HG02970 (cell line): ENCODE results near the gene FGF6.

Experiments
- ATAC-seq: cut with Tn5 transposase; IDR thresholded peaks from one replicate; pipeline ENCODE4 v1.9.1; 2021; ENCODE audit warnings: mild to moderate bottlenecking, moderate library complexity, moderate number of reproducible peaks; ENCODE audit not compliant: unreplicated experiment, low FRiP score

FGF6 gene

GRCh38 chr12:4448371-4448940, 2.8 kb upstream of the FGF6 start:
- no peak for ATAC-seq

DNA sequence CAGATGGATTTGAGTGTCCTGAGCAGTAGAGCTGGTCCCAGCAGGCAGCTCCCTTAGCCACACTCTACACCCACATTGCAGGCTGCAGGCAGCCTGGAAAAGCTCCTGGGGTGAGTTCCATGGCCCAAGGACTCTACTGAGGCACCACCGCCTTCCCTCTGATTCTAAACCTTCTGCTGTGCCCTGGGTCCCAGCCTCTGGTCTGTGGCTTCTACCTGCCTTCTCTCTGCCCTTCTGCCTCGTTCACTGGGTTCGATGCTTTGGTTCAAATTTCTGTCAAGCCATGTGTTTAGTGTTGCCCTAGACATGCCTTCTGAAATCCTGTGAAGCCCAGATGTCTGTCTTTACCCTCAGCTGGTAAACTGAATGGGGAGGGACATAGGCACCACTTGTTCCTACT, 1.5 kb upstream of the FGF6 start:
- no peak for ATAC-seq

GRCh38 chr12:4446335-4446734, 720 bp upstream of the FGF6 start:
- ATAC-seq, result no peak

- ATAC-seq, result no peak
Measured at GRCh38 chr12:4444031-4444430, 1.6 kb downstream of the FGF6 start.

DNA sequence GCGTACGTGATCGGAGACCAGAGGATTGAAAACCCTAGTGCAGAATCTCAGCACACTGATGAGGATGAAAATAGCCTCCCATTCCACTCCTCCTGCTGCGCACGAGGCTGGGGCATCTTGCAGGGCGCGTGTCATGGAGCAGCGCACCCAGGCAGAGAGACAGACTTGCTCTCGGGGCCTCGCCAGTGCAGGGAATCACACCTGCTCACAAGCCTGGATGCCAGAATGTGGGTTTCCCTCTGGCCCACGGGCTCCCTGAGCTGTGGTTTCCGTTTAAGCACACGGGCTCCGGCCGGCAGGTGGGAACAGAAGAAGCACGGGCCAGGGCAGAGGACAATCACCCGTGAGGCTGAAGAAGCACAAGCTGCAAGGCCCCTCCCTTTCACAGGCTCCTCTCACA, 2.0 kb downstream of the FGF6 start:
- ATAC-seq, result no peak

DNA sequence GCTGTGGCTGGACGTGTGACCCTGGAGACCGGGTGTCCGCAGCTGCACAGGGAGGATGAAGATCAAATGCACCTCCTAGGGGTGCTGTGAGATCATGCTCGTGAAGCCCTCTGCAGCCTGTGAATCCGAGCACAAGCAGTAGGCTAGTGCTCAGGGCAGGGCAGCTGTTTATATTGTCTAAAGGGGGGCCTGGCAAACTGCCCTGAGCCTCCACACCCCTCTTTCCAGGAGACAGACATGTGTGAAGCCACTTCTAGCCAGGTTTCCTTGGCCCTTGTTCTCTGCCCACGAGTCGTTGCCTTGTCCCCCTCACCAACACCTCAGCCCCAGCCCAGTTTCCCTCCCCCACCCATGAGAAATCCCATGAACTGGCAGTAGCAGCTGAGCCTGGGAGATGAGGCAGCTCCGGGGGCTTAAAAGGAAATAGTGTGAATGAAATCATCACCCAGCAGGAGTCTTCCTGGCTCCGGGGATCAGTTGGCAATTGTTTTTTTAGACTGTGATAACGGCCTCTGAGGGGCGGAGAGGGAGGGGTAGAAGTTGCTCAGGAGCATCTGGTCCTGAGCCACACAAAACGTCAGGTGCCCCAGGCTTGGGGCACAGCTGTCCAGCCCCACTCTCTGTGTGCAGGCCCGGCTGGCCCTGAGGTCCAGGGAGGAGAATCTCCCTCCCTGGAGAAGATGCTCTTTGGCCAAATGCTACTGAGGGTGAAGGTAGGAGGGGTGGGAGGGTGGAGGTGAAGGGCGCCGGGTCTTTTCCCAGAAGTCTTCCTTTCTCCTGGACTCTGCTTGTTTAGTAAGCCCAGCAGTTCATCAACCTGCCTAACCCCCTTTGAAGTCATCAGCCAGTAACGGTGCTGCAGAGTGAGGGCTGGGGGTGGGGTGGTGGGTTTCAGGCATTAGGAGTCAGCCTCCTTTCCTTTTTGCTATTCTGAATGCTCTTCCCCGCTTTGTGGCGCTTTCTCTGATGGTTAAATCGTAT, 4.0 kb downstream of the FGF6 start:
- ATAC-seq, result no peak

GRCh38 chr12:4440187-4440941, 5.3 kb downstream of the FGF6 start:
- no peak for ATAC-seq

DNA sequence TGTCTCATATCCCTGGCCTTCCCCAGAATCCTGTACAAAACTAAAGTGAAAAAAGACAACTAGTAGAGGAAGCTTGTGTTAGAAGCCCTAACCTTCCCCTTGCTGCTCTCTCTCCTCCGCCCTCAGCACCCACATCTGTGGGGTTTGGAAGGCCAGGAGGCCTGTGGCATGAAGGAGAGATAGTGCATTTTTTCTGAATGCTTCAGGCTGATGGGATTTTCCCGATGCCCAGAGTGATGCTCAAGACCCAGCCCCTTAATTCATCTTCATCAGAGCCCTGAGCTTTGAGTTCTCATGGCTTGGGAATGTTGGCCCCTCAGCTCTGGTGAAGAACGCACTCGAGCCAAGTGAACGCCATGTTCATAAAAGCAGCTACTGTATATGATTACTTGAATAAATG, 5.9 kb downstream of the FGF6 start:
- ATAC-seq, result no peak

GRCh38 chr12:4438834-4439596, 6.6 kb downstream of the FGF6 start:
- no peak for ATAC-seq

DNA sequence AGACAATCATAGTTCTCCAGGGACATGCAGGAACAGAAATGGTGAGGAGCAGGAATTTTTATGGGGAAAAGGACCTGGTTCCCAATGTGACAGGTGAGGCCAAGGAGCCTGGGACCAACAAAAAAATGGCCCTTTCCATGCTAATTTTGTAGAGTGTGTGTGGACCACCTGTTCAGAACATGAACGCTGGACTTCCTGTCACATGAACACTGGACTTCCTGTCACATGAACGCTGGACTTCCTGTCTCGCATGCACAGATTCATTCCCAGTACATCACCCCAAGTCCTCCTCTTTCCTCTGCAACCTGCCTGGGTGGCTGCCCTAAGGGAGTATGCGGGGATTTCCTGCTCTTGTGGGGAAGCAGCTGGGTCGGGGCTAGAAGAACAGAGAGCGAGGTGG, 10.1 kb downstream of the FGF6 start:
- no peak for ATAC-seq

DNA sequence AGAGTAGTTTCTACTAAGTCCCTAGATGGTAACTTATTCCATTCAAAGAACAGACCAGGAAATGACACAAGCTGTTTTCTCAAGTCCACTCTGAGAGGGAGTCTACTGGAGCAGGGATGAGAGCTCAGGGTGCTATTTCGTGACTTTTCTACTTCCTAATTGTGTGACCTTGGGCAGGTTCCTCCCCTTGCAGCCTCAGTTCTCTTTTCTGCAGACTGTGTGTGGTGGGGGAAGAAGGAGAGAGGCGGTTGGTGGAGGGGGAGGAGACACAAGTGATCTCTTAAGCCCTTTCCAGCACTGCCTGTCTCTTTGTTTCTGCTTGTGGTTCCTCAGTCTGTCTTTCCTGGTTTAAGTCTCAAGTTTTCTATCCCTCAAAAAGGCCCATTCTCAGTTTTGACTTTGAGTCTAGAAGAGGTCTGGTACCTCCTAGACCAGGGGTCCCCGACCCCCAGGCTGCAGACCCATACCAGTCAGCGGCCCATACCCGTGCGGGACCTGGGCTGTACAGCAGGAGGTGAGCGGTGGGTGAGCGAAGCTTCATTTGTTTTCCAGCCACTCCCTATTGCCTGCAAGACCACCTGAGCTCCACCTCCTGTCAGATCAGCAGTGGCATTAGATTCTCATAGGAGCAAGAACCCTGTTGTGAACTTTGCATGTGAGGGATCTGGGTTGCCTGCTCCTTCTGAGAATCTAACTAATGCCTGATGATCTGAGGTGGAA, 10.7 kb downstream of the FGF6 start:
- no peak for ATAC-seq

DNA sequence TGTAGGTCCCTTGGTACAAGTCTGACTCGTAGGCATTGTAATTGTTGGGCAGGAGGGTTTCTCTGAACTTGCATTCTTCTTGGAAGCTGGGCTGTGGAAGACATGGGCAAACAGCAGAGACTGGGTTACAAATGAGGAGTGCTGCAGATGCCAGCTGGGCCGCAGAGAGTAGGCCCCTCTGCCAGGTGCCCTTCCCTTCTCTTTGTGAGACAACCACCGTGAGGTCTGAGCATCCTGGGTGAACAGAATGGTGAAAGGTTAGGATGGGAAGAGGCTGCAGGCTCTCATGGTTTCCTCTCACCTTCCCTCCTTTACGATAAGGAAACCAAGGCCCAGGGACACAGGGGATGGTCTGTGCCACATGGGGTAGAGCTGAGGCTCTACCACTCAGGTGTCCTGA, 11.3 kb downstream of the FGF6 start:
- no peak for ATAC-seq

DNA sequence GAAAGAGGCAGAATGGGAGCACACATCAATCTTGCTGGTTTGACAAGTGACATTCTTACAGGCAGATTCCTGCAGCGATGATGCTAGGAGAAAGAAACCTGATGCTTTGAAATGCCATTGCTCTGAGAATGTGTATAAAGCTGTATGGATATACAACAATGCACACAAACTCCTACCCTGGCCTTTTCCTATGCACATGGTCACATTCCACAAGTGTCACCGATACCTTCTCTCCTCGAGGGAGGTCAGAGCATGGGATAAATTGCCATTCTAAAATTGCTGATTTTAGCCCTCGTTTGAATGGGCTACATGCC, 11.9 kb downstream of the FGF6 start:
- no peak for ATAC-seq

- ATAC-seq, result no peak
Measured at GRCh38 chr12:4432878-4433744, 12.5 kb downstream of the FGF6 start.

DNA sequence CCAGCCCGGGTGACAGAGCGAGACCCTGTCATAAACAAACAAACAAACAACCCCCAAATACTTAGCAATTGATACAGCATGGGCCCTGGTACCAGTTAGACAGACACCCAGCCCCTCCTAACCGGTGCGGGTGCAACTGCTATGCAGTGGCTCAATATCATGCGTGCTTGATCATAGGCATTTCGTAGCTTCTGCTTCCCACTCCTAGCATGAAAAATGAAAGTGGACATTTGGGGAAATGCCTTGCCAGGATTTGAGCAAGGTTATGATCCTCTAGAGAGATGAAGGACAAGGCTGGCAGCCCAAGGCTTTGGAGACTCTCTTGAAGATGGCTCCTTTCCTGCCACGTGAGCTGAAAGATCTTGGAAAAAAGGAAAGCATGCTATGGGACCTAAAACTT, 13.7 kb downstream of the FGF6 start:
- ATAC-seq, result no peak

DNA sequence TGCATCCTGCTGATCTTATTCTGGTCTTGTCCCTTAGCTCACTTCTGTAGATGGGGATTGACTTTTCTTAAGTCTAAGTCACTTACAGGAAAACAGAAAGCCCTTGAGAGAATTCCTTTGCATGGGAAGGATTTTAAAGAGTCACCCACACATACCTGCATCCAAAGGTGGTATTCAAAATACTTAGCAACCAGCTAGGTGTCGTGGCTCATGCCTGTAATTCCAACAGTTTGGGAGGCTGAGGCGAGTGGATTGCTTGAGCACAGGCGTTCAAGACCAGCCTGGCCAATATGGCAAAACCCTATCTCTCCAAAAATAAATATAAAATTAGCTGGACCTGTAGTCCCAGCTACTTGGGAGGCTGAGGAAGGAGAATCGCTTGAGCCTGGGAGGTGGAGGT, 14.2 kb downstream of the FGF6 start:
- no peak for ATAC-seq

DNA sequence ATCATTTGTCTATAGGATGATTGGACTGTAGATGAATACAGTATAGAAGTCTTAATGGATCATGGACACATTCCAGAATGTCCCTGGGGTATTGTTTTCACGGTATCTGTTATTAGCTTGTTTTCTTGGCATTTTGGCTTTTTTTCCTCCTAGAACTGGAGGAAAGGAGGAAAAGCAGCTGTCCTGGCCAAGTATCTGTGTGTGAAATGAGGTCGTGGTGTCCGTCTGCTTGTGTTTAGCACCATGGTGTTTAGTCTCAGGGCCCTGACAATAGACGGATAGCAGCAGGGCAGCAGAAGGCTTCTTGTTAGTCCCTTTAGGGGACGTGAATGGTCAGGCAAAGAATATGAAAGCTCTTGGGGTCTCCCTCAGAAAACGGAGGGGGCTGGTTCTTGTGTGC, 21.2 kb downstream of the FGF6 start:
- no peak for ATAC-seq

- ATAC-seq, result no peak
Measured at GRCh38 chr12:4423528-4424195, 22.0 kb downstream of the FGF6 start.

GRCh38 chr12:4422985-4423384, 22.6 kb downstream of the FGF6 start:
- no peak for ATAC-seq
